Gastrocnemius medialis (tissue), 4 donors: ENCODE measurements around the gene ALOX5. TPM values are rescaled to one million over a fixed set of nuclear protein-coding genes. Genes with fewer than 3 reads are reported as not detected.
"Not testable (repeated sequence)": the region's sequence is repeated elsewhere in the genome, so short reads cannot be mapped to it uniquely, and the experiment has no call there.

Experiments used
- ATAC-seq, 2 donors: fragments of 150-250 bp; one replicate each; pipeline ENCODE4 v1.9.1; 2016
- DNase-seq, 2 donors: peaks; one replicate each; pipeline ENCODE4 v3.0.0-alpha.2; 2019
- H3K27ac ChIP-seq, 4 donors: fragments of 200-600 bp; sonication (generic); 1 replicate in 1 of 4; 2 replicates in 3 of 4; pipeline ENCODE4 v1.5.1; 2016 to 2018; ENCODE audit warnings: mild to moderate bottlenecking in 2 of 4, moderate library complexity in 1 of 4
- H3K27me3 ChIP-seq, 3 donors: fragments of 200-600 bp; sonication (generic) in 2 of 3; 1 replicate in 1 of 3; 2 replicates in 2 of 3; pipeline versions ENCODE4 v1.5.1 to v1.6.0; 2016 to 2019; ENCODE audit warnings: mild to moderate bottlenecking in 1 of 3, moderate library complexity in 1 of 3
- H3K36me3 ChIP-seq, 2 donors: fragments of 200-600 bp; sonication (generic) in 1 of 2; one replicate each; pipeline ENCODE4 v1.5.1; 2017 to 2018
- H3K4me1 ChIP-seq, 2 donors: fragments of 200-600 bp; sonication (generic) in 1 of 2; one replicate each; pipeline ENCODE4 v1.5.1; 2016 to 2017; ENCODE audit warnings: mild to moderate bottlenecking in 2 of 2
- H3K4me3 ChIP-seq, 4 donors: fragments of 200-600 bp; sonication (generic) in 3 of 4; 1 replicate in 1 of 4; 2 replicates in 3 of 4; pipeline ENCODE4 v1.5.1; 2016 to 2019; ENCODE audit warnings: mild to moderate bottlenecking in 2 of 4
- H3K9me3 ChIP-seq, 3 donors: fragments of 200-600 bp; sonication (generic) in 2 of 3; 1 replicate in 1 of 3; 2 replicates in 2 of 3; pipeline ENCODE4 v1.5.1; 2016 to 2019
- CTCF ChIP-seq, 5 experiments: fragments of 450-650 bp in 3 of 5; fragments of 200-600 bp in 2 of 5; sonication (generic) in 2 of 5; IDR thresholded peaks in 4 of 5; conservative IDR thresholded peaks in 1 of 5; 1 replicate in 4 of 5; 2 replicates in 1 of 5; pipeline ENCODE4 v1.5.1; 2016 to 2019; ENCODE audit warnings: antibody characterized with exemption in 5 of 5, mild to moderate bottlenecking in 3 of 5, moderate library complexity in 3 of 5
- POLR2A ChIP-seq, 2 donors: fragments of 450-650 bp; IDR thresholded peaks; one replicate each; pipeline ENCODE4 v1.6.1; 2017; ENCODE audit warnings: antibody characterized with exemption in 2 of 2, mild to moderate bottlenecking in 2 of 2, moderate library complexity in 2 of 2
- in situ Hi-C, 4 donors: fragments of 200-750 bp; cut with MboI; loops; one replicate each; pipeline versions ENCODE4 v1.15.0 to v1.8.0; 2017; ENCODE audit warnings: low sequenced_read_pairs in 4 of 4
- intact Hi-C: fragments of 100-400 bp; cut with DNase I; formaldehyde crosslinking; loops from one replicate; pipeline ENCODE4 v1.15.1; 2023; ENCODE audit warnings: low total_unique reads
- total RNA-seq, 4 donors: library from RNA; depleted of rRNA; stranded (reverse); fragments of >200 nt; gene quantifications; one replicate each; pipeline versions ENCODE4 v1.1.0 to v1.2.3, GENCODE V29; 2016

ALOX5 gene
- total RNA-seq, 4 donors from 2014 or later: 1.5 to 10.8 (median 4.2) TPM

- ATAC-seq: no peak
- H3K36me3 ChIP-seq: no peaks in the 10 kb centered on the region
- TF ChIP-seq CTCF (IDR thresholded peaks at IDR 0.05 in 4 of 5, conservative IDR thresholded peaks at IDR 0.05 in 1 of 5): no peak
- H3K4me1 ChIP-seq: no peaks in the 10 kb centered on the region
- H3K4me3 ChIP-seq: no peak overlapping the region
- H3K27ac ChIP-seq: no peak overlapping the region
- DNase-seq: no peak
- intact Hi-C loops (no loop called here), in situ Hi-C loops (no loop called here)
- H3K9me3 ChIP-seq: no peaks in the 10 kb centered on the region
- H3K27me3 ChIP-seq: peaks cover 0 to 10% (median 3%) of the 10 kb centered on the region in 3 donors
These were observed 33.5 kb downstream of the ALOX5 start for GRCh38 chr10:45407542-45407941.

DNA sequence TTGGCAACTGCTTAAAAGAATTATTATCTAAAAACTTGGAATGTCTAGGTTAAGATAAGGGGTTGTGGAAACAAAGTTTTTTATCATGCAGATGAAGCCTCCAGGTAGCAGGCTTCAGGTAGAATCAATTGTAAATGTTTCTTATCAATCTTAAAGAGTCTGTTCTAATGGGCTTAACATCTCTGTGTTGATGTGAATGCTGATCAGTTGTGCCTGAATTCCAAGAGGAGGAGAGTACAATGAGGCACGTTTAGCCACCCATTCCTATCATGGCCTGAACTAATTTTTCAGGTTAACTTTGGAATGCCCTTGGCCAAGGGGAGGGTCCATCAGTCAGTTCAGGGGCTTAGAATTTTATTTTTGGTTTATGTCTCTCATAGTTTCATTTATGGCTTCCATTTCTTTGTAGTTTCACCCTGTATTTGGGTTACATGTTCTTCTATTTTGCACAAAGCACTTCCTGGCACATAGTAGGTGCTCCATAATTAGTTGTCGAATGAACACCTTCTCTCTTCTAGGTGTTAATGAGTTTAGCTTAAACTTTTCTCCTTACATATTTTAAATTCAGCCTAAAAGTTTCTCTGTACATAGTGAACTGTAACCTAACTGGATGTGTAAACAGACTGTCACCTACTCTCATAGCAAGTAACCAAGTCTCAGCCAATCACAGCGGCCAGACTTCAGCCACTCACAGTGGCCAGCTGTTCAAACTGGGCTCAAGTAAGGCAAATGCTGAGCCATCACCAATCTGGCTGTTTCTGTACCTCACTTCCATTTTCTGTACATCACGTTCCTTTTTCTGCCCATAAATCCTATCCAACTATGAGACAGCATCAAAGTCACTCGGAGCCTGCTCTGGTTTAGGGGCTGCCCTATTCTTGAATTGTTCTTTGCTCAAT, 34.7 kb downstream of the ALOX5 start:
- DNase-seq (no peak), ATAC-seq (no peak)
- H3K27me3 ChIP-seq: peaks cover 0 to 10% (median 3%) of the 10 kb centered on the region in 3 donors
- no peak overlapping the region for H3K27ac ChIP-seq
- H3K4me3 ChIP-seq: no peak overlapping the region
- TF ChIP-seq POLR2A (IDR thresholded peaks at IDR 0.05): no peak
- no peak for TF ChIP-seq CTCF (IDR thresholded peaks at IDR 0.05 in 4 of 5, conservative IDR thresholded peaks at IDR 0.05 in 1 of 5)
- H3K9me3 ChIP-seq: no peaks in the 10 kb centered on the region
- intact Hi-C loops (no loop called here), in situ Hi-C loops (no loop called here)
- no peaks in the 10 kb centered on the region for H3K4me1 ChIP-seq
- no peaks in the 10 kb centered on the region for H3K36me3 ChIP-seq

GRCh38 chr10:45409347-45409746, 35.3 kb downstream of the ALOX5 start:
- H3K27me3 ChIP-seq, H3K9me3 ChIP-seq, ATAC-seq, H3K36me3 ChIP-seq, H3K27ac ChIP-seq, in situ Hi-C loops, H3K4me3 ChIP-seq, intact Hi-C loops, H3K4me1 ChIP-seq, DNase-seq: not testable (repeated sequence)

DNA sequence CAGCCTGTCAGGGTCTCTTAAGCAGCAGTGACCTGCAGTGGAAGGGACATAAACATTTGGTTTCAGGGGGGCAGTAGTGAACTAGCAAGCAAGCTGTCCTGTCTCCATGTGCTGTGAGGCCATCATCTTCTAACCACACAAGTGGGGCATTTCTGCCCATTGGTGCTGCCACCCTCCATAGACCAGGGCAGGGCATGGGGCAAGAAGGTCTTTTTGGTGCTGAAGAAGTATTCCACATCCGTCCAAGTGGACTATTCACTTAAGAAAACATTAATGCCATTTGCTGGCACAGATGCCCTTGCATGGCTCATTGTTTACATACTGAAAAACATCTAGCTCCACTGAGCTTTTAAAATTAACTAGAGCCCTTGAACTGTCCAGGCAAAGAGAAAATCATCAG, 35.8 kb downstream of the ALOX5 start:
- in situ Hi-C loops (no loop called here), intact Hi-C loops (no loop called here)
- ATAC-seq (no peak), DNase-seq (no peak)
- TF ChIP-seq POLR2A (IDR thresholded peaks at IDR 0.05): no peak
- TF ChIP-seq CTCF (IDR thresholded peaks at IDR 0.05 in 4 of 5, conservative IDR thresholded peaks at IDR 0.05 in 1 of 5): no peak
- H3K4me1 ChIP-seq: no peaks in the 10 kb centered on the region
- no peak overlapping the region for H3K27ac ChIP-seq
- no peak overlapping the region for H3K4me3 ChIP-seq
- no peaks in the 10 kb centered on the region for H3K36me3 ChIP-seq
- peaks cover 0 to 10% (median 3%) of the 10 kb centered on the region in 3 donors for H3K27me3 ChIP-seq
- H3K9me3 ChIP-seq: no peaks in the 10 kb centered on the region

DNA sequence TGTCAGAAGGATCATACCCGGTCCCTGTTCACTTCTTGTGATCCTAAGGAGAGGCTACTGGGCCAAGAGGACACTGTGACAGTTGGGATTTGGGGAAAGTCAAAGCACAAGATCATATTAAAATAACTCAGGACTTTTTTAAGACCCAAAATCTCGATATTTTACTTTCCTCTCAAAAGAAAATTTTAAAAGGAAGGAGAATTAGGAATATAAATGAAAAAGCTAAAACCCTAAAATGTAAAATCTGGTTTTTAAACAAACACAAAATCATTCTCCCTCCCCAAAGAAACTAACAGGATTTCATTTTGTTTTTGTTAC, 36.4 kb downstream of the ALOX5 start:
- in situ Hi-C loops: no loop called here
- Histone ChIP-seq H3K27ac (no peak overlapping the region), H3K27me3 (peaks cover 0 to 10% (median 3%) of the 10 kb centered on the region in 3 donors), H3K4me1 (no peaks in the 10 kb centered on the region), H3K9me3 (no peaks in the 10 kb centered on the region), H3K36me3 (no peaks in the 10 kb centered on the region), H3K4me3 (no peak overlapping the region)
- intact Hi-C loops: no loop called here
- no peak for ATAC-seq
- DNase-seq: no peak
- TF ChIP-seq CTCF (IDR thresholded peaks at IDR 0.05 in 4 of 5, conservative IDR thresholded peaks at IDR 0.05 in 1 of 5) (no peak), POLR2A (IDR thresholded peaks at IDR 0.05) (no peak)
